OCI-LY1 (cell line): ENCODE measurements around the gene EFHD2.

ENCODE experiments used
- H2AFZ ChIP-seq: fragments of 200-600 bp; sonication (generic), shearing (Covaris generic); 2 replicates; pipeline ENCODE4 v1.6.0; 2014; ENCODE audit warnings: antibody characterized with exemption, mild to moderate bottlenecking, low read length
- H3F3A ChIP-seq: fragments of 200-600 bp; sonication (generic), shearing (Covaris generic); 2 replicates; pipeline ENCODE4 v1.6.0; 2014; ENCODE audit warnings: mild to moderate bottlenecking, antibody characterized with exemption, low read length, moderate library complexity; ENCODE audit not compliant: insufficient read depth
- H3K27ac ChIP-seq: fragments of 200-600 bp; sonication (generic); 2 replicates; pipeline ENCODE4 v1.5.1; 2014; ENCODE audit warnings: low read length, mixed run types, mild to moderate bottlenecking, low read depth; ENCODE audit not compliant: poor library complexity, severe bottlenecking
- H3K27me3 ChIP-seq: fragments of 200-600 bp; sonication (generic); 2 replicates; pipeline ENCODE4 v1.6.0; 2014; ENCODE audit warnings: antibody characterized with exemption, mild to moderate bottlenecking, low read length, moderate library complexity; ENCODE audit not compliant: insufficient read depth
- H3K36me3 ChIP-seq: fragments of 200-600 bp; sonication (generic); 2 replicates; pipeline ENCODE4 v1.6.1; 2014; ENCODE audit warnings: mild to moderate bottlenecking, antibody characterized with exemption, low read length, moderate library complexity, mixed read lengths; ENCODE audit not compliant: insufficient read depth
- H3K4me1 ChIP-seq: fragments of 200-600 bp; sonication (generic); 2 replicates; pipeline ENCODE4 v1.5.1; 2014; ENCODE audit warnings: mild to moderate bottlenecking, low read length, moderate library complexity; ENCODE audit not compliant: insufficient read depth, severe bottlenecking
- H3K4me2 ChIP-seq: fragments of 200-600 bp; sonication (generic), shearing (Covaris generic); 2 replicates; pipeline ENCODE4 v1.6.1; 2014; ENCODE audit warnings: low read length
- H3K4me3 ChIP-seq: fragments of 200-600 bp; sonication (generic); 2 replicates; pipeline ENCODE4 v1.5.1; 2014; ENCODE audit warnings: low read length, low read depth, mild to moderate bottlenecking, mixed read lengths; ENCODE audit not compliant: poor library complexity, severe bottlenecking
- H3K79me2 ChIP-seq: fragments of 200-600 bp; shearing (Covaris generic); 2 replicates; pipeline ENCODE4 v1.6.1; 2016; ENCODE audit warnings: mixed run types, low read length, mixed read lengths; ENCODE audit not compliant: insufficient read depth
- H3K9ac ChIP-seq: fragments of 200-600 bp; sonication (generic), shearing (Covaris generic); 2 replicates; pipeline ENCODE4 v1.6.1; 2014; ENCODE audit warnings: mild to moderate bottlenecking, low read length, mixed read lengths
- H3K9me2 ChIP-seq: fragments of 200-600 bp; sonication (generic), shearing (Covaris generic); 2 replicates; pipeline ENCODE4 v1.6.1; 2014; ENCODE audit warnings: low read depth, mild to moderate bottlenecking, low read length, mixed read lengths
- H3K9me3 ChIP-seq: fragments of 200-600 bp; shearing (Covaris generic); 2 replicates; pipeline ENCODE4 v1.6.1; 2014; ENCODE audit warnings: low read length, mixed read lengths
- H4K20me1 ChIP-seq: fragments of 200-600 bp; sonication (generic), shearing (Covaris generic); 2 replicates; pipeline ENCODE4 v1.6.0; 2016; ENCODE audit warnings: mild to moderate bottlenecking, low read length; ENCODE audit not compliant: insufficient read depth
- CTCF ChIP-seq: fragments of 200-600 bp; sonication (generic), shearing (Covaris generic); IDR thresholded peaks from 2 replicates; pipeline ENCODE4 v1.5.1; 2017; ENCODE audit warnings: mild to moderate bottlenecking, antibody characterized with exemption, low read length, moderate library complexity, mixed read lengths
- EZH2 ChIP-seq: fragments of 200-600 bp; sonication (generic), shearing (Covaris generic); IDR thresholded peaks from 2 replicates; pipeline ENCODE4 v1.8.0; 2017; ENCODE audit warnings: borderline replicate concordance, mixed run types, mild to moderate bottlenecking, antibody characterized with exemption, low read length, moderate library complexity, mixed read lengths

The EFHD2 gene

GRCh38 chr1:15382601-15383518 is 26.8 kb upstream of the EFHD2 start:
- no peak overlapping the region for H3K4me3 ChIP-seq
- H3K27ac ChIP-seq: no peak overlapping the region
- H3K27me3 ChIP-seq: peaks cover 4% of the 10 kb centered on the region; the same call in 1 of the 2 replicates

GRCh38 chr1:15383810-15384209 is 25.9 kb upstream of the EFHD2 start:
- no peaks in the 10 kb centered on the region for H3K9me3 ChIP-seq
- TF ChIP-seq CTCF (no peak), EZH2 (no peak)
- no peaks in the 10 kb centered on the region for H3K36me3 ChIP-seq
- H3K9me2 ChIP-seq: no peaks in the 10 kb centered on the region
- H3K4me3 ChIP-seq: no peak overlapping the region
- H4K20me1 ChIP-seq: no peaks in the 10 kb centered on the region
- no peak overlapping the region for H3K27ac ChIP-seq
- no peak overlapping the region for H2AFZ ChIP-seq
- H3K79me2 ChIP-seq: no peaks in the 10 kb centered on the region
- H3K4me1 ChIP-seq: peaks cover 5% of the 10 kb centered on the region
- H3K27me3 ChIP-seq: peaks cover 4% of the 10 kb centered on the region; the same call in 1 of the 2 replicates
- peak overlapping the region; percentile 61; the same call in 1 of the 2 replicates for H3K4me2 ChIP-seq
- no peak overlapping the region for H3K9ac ChIP-seq
- no peaks in the 10 kb centered on the region for H3F3A ChIP-seq

More at GRCh38 chr1:15382601-15383518, 26.8 kb upstream of the EFHD2 start:
- H4K20me1 ChIP-seq: no peaks in the 10 kb centered on the region
- TF ChIP-seq EZH2: no peak
- no peak for TF ChIP-seq CTCF
- H3F3A ChIP-seq: no peaks in the 10 kb centered on the region
- no peak overlapping the region for H2AFZ ChIP-seq
- H3K79me2 ChIP-seq: no peaks in the 10 kb centered on the region
- no peak overlapping the region for H3K4me2 ChIP-seq
- no peaks in the 10 kb centered on the region for H3K9me3 ChIP-seq
- peaks cover 5% of the 10 kb centered on the region for H3K4me1 ChIP-seq
- H3K9ac ChIP-seq: no peak overlapping the region
- no peaks in the 10 kb centered on the region for H3K9me2 ChIP-seq
- no peaks in the 10 kb centered on the region for H3K36me3 ChIP-seq

- Histone ChIP-seq H3K79me2 (no peaks in the 10 kb centered on the region), H3F3A (no peaks in the 10 kb centered on the region), H3K36me3 (no peaks in the 10 kb centered on the region), H3K4me3 (peak overlapping the region; percentile 23), H3K9me3 (no peaks in the 10 kb centered on the region), H3K4me1 (peaks cover 5% of the 10 kb centered on the region), H3K4me2 (peak overlapping the region; percentile 61), H3K27me3 (peaks cover 4% of the 10 kb centered on the region; the same call in 1 of the 2 replicates), H2AFZ (no peak overlapping the region), H3K9ac (no peak overlapping the region), H3K9me2 (no peaks in the 10 kb centered on the region), H4K20me1 (no peaks in the 10 kb centered on the region), H3K27ac (no peak overlapping the region)
- TF ChIP-seq EZH2 (no peak), CTCF (no peak)
These were observed 25.3 kb upstream of the EFHD2 start for GRCh38 chr1:15384301-15384901.
